NB4 (cell line): Measurements from ENCODE around the gene GFRAL.

Source experiments
- DNase-seq: peaks from one replicate; pipeline ENCODE4 v3.0.0; 2010; ENCODE audit warnings: low read depth
- H3K4me3 ChIP-seq: one replicate; pipeline ENCODE4 v1.5.1; 2011; ENCODE audit warnings: mild to moderate bottlenecking, low read depth, low read length, moderate library complexity
- CTCF ChIP-seq: IDR thresholded peaks from one replicate; pipeline ENCODE4 v1.5.1; 2012; ENCODE audit warnings: low read depth, low read length
- MYC ChIP-seq: IDR thresholded peaks from 2 replicates; pipeline ENCODE4 v1.6.1; 2011; ENCODE audit warnings: low read depth, low read length
- POLR2A ChIP-seq: IDR thresholded peaks from 2 replicates; pipeline ENCODE4 v1.6.1; 2011; ENCODE audit warnings: mild to moderate bottlenecking; ENCODE audit not compliant: insufficient read length; ENCODE audit errors: extremely low read depth
- TF ChIP-seq, protein P1 (sequence below): IDR thresholded peaks from 2 replicates; pipeline ENCODE4 v1.6.1; 2011; ENCODE audit warnings: low read depth, low read length

GFRAL gene

GRCh38 chr6:55449225-55449624 lies 122.0 kb downstream of the GFRAL start:
- no peak for TF ChIP-seq CTCF
- TF ChIP-seq MYC = no peak
- TF ChIP-seq, protein P1, sequence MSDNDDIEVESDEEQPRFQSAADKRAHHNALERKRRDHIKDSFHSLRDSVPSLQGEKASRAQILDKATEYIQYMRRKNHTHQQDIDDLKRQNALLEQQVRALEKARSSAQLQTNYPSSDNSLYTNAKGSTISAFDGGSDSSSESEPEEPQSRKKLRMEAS = no peak
- no peak for TF ChIP-seq POLR2A
- H3K4me3 ChIP-seq = no peak overlapping the region
- peak; percentile 15 for DNase-seq

DNA sequence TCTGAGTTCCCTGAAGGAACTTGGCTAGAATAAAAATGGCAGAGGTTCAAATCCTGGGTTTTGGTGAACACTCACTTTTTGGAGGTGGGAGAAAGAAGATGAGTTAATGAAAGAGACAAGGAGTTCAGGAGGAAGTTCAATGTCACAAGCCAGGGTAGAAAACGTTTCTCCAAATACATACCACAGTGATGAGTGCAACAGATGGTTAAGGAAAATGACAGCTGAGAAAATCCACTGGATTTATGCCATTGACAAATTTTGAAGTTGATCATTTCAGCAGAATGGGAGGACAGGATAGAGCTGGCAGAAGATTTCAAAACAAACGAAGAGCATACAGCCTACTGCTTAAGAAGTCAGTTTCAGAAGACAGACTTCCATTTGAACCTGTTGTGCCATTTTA lies 122.7 kb downstream of the GFRAL start:
- TF ChIP-seq, protein P1 = no peak
- TF ChIP-seq CTCF (no peak), POLR2A (no peak), MYC (no peak)
- no peak for DNase-seq
- H3K4me3 ChIP-seq = no peak overlapping the region
